Mesendoderm (in vitro differentiated cells): Measurements from ENCODE around the gene MYO7A.

ENCODE experiments used
- DNase-seq: peaks from one replicate; pipeline ENCODE4 v3.0.0; 2013
- H2AK5ac ChIP-seq: 2 replicates; pipeline ENCODE4 v1.6.1; 2013; ENCODE audit warnings: low read length, inconsistent platforms
- H2BK120ac ChIP-seq: 2 replicates; pipeline ENCODE4 v1.6.1; 2013; ENCODE audit warnings: low read depth, mild to moderate bottlenecking, low read length, moderate library complexity, mixed read lengths
- H2BK15ac ChIP-seq: replicated peaks from 2 replicates; pipeline ENCODE4 v1.6.1; 2013; ENCODE audit warnings: low read depth, mild to moderate bottlenecking, moderate library complexity
- H2BK5ac ChIP-seq: 2 replicates; pipeline ENCODE4 v1.6.1; 2013; ENCODE audit warnings: low read length, inconsistent platforms
- H3K18ac ChIP-seq: 2 replicates; pipeline ENCODE4 v1.6.1; 2013; ENCODE audit warnings: mild to moderate bottlenecking, low read length, mixed read lengths
- H3K23ac ChIP-seq: one replicate; pipeline ENCODE4 v1.6.1; 2013; ENCODE audit warnings: low read length
- H3K27ac ChIP-seq: 2 replicates; pipeline ENCODE4 v1.5.1; 2013; ENCODE audit warnings: low read depth, mild to moderate bottlenecking, inconsistent platforms, low read length, moderate library complexity
- H3K27me3 ChIP-seq: 2 replicates; pipeline ENCODE4 v1.6.1; 2013; ENCODE audit warnings: low read length, control low read depth, mild to moderate bottlenecking, inconsistent platforms; ENCODE audit not compliant: insufficient read depth, poor library complexity
- H3K36me3 ChIP-seq: 2 replicates; pipeline ENCODE4 v1.6.1; 2013; ENCODE audit warnings: low read length, inconsistent platforms; ENCODE audit not compliant: control insufficient read depth, insufficient read depth
- H3K4ac ChIP-seq: one replicate; pipeline ENCODE4 v1.6.1; 2013; ENCODE audit warnings: low read depth, mild to moderate bottlenecking, low read length, moderate library complexity
- H3K4me1 ChIP-seq: 2 replicates; pipeline ENCODE4 v1.6.1; 2013; ENCODE audit warnings: low read depth, low read length, inconsistent platforms; ENCODE audit not compliant: control insufficient read depth
- H3K4me2 ChIP-seq: 2 replicates; pipeline ENCODE4 v1.6.1; 2013; ENCODE audit warnings: low read length
- H3K4me3 ChIP-seq: 2 replicates; pipeline ENCODE4 v1.5.1; 2013; ENCODE audit warnings: mild to moderate bottlenecking, low read length
- H3K56ac ChIP-seq: one replicate; pipeline ENCODE4 v1.6.1; 2013; ENCODE audit warnings: low read length
- H3K79me1 ChIP-seq: 2 replicates; pipeline ENCODE4 v1.6.1; 2013; ENCODE audit warnings: low read length, inconsistent platforms
- H3K79me2 ChIP-seq: 2 replicates; pipeline ENCODE4 v1.6.1; 2013; ENCODE audit warnings: mild to moderate bottlenecking, low read length; ENCODE audit not compliant: control insufficient read depth, insufficient read depth
- H3K9ac ChIP-seq: 2 replicates; pipeline ENCODE4 v1.6.1; 2013; ENCODE audit warnings: low read length, inconsistent platforms
- H4K5ac ChIP-seq: one replicate; pipeline ENCODE4 v1.6.1; 2013; ENCODE audit warnings: low read length
- H4K8ac ChIP-seq: one replicate; pipeline ENCODE4 v1.6.1; 2013; ENCODE audit warnings: low read depth, mild to moderate bottlenecking, control low read depth, low read length, moderate library complexity
- WGBS: extraction: QIAGEN DNeasy Blood & Tissue Kit; methylation state at CpG from one replicate; pipeline ENCODE4 v1.1.7; 2013; ENCODE audit warnings: low lambda C conversion rate, missing lambda C conversion rate; ENCODE audit not compliant: insufficient coverage; ENCODE audit errors: extremely low coverage; 5-methylcytosine and 5-hydroxymethylcytosine counted together

MYO7A gene

GRCh38 chr11:77186302-77186701 is 58.3 kb downstream of the MYO7A start:
- Histone ChIP-seq H3K9ac (no peak overlapping the region), H3K79me2 (no peaks in the 10 kb centered on the region), H2BK5ac (no peak overlapping the region), H4K5ac (no peak overlapping the region), H3K27me3 (no peaks in the 10 kb centered on the region), H3K27ac (no peak overlapping the region), H3K4me1 (no peaks in the 10 kb centered on the region), H3K36me3 (no peaks in the 10 kb centered on the region), H2AK5ac (no peak overlapping the region), H3K23ac (no peak overlapping the region), H2BK15ac (no peak overlapping the region), H3K56ac (no peak overlapping the region), H3K4ac (no peak overlapping the region), H3K4me2 (no peak overlapping the region), H4K8ac (no peak overlapping the region), H3K79me1 (no peaks in the 10 kb centered on the region), H2BK120ac (no peak overlapping the region), H3K18ac (no peak overlapping the region), H3K4me3 (no peak overlapping the region)
- WGBS, result no CpG with 5 or more reads among the region's 1 CpG
- no peak for DNase-seq

- no CpG with 5 or more reads among the region's 9 CpGs for WGBS
- no peak overlapping the region for H4K5ac ChIP-seq
- no peak overlapping the region for H2BK5ac ChIP-seq
- no peak overlapping the region for H2AK5ac ChIP-seq
- no peak for DNase-seq
- H3K4me2 ChIP-seq, result no peak overlapping the region
- no peak overlapping the region for H3K27ac ChIP-seq
- no peaks in the 10 kb centered on the region for H3K79me1 ChIP-seq
- H3K23ac ChIP-seq, result no peak overlapping the region
- no peak overlapping the region for H3K56ac ChIP-seq
- no peak overlapping the region for H3K4ac ChIP-seq
- H3K36me3 ChIP-seq, result no peaks in the 10 kb centered on the region
- H3K4me1 ChIP-seq, result no peaks in the 10 kb centered on the region
- no peak overlapping the region for H2BK15ac ChIP-seq
- H3K18ac ChIP-seq, result no peak overlapping the region
- H3K27me3 ChIP-seq, result no peaks in the 10 kb centered on the region
- no peak overlapping the region for H4K8ac ChIP-seq
- H3K9ac ChIP-seq, result no peak overlapping the region
- no peaks in the 10 kb centered on the region for H3K79me2 ChIP-seq
- H2BK120ac ChIP-seq, result no peak overlapping the region
- H3K4me3 ChIP-seq, result no peak overlapping the region
Observed at GRCh38 chr11:77187111-77187750, 59.2 kb downstream of the MYO7A start.

- DNase-seq, result peak; percentile 78
- Histone ChIP-seq H4K8ac (no peak overlapping the region), H3K36me3 (no peaks in the 10 kb centered on the region), H3K18ac (no peak overlapping the region), H3K23ac (no peak overlapping the region), H2BK15ac (no peak overlapping the region), H3K27ac (no peak overlapping the region), H2AK5ac (no peak overlapping the region), H3K56ac (no peak overlapping the region), H3K4me3 (no peak overlapping the region), H3K9ac (no peak overlapping the region), H3K4ac (no peak overlapping the region), H3K4me1 (no peaks in the 10 kb centered on the region), H3K79me2 (no peaks in the 10 kb centered on the region), H4K5ac (no peak overlapping the region), H3K27me3 (no peaks in the 10 kb centered on the region), H3K79me1 (no peaks in the 10 kb centered on the region), H2BK120ac (no peak overlapping the region), H2BK5ac (no peak overlapping the region), H3K4me2 (no peak overlapping the region)
- no CpG with 5 or more reads among the region's 7 CpGs for WGBS
Observed at GRCh38 chr11:77187776-77188632, 60.0 kb downstream of the MYO7A start.

GRCh38 chr11:77188633-77189491 is 60.8 kb downstream of the MYO7A start:
- Histone ChIP-seq H3K79me2 (no peaks in the 10 kb centered on the region), H3K4me2 (no peak overlapping the region), H3K4ac (no peak overlapping the region), H3K9ac (no peak overlapping the region), H3K27ac (no peak overlapping the region), H4K5ac (no peak overlapping the region), H3K79me1 (no peaks in the 10 kb centered on the region), H4K8ac (no peak overlapping the region), H3K18ac (no peak overlapping the region), H3K56ac (no peak overlapping the region), H2AK5ac (no peak overlapping the region), H3K4me1 (no peaks in the 10 kb centered on the region), H2BK5ac (no peak overlapping the region), H3K36me3 (no peaks in the 10 kb centered on the region), H3K4me3 (no peak overlapping the region), H3K23ac (no peak overlapping the region), H2BK15ac (no peak overlapping the region), H3K27me3 (no peaks in the 10 kb centered on the region), H2BK120ac (no peak overlapping the region)
- DNase-seq, result no peak
- no CpG with 5 or more reads among the region's 18 CpGs for WGBS

GRCh38 chr11:77189588-77190210 is 61.7 kb downstream of the MYO7A start:
- Histone ChIP-seq H3K27ac (no peak overlapping the region), H2BK15ac (no peak overlapping the region), H2BK5ac (no peak overlapping the region), H3K4me1 (no peaks in the 10 kb centered on the region), H3K79me2 (no peaks in the 10 kb centered on the region), H3K9ac (no peak overlapping the region), H2BK120ac (no peak overlapping the region), H3K4me3 (no peak overlapping the region), H4K5ac (no peak overlapping the region), H3K18ac (no peak overlapping the region), H4K8ac (no peak overlapping the region), H3K4ac (no peak overlapping the region), H3K23ac (no peak overlapping the region), H2AK5ac (no peak overlapping the region), H3K27me3 (no peaks in the 10 kb centered on the region), H3K79me1 (no peaks in the 10 kb centered on the region), H3K4me2 (no peak overlapping the region), H3K36me3 (no peaks in the 10 kb centered on the region), H3K56ac (no peak overlapping the region)
- WGBS, result no CpG with 5 or more reads among the region's 28 CpGs
- DNase-seq, result no peak
